Erythroblast (primary cell): ENCODE results near the gene CYTH3.

Experiments used
- DNase-seq, 2 experiments: peaks; one replicate each; lab custom pipeline; 2025; lab: John Stamatoyannopoulos, UW
- GATA1 ChIP-seq: IDR thresholded peaks from 2 replicates; pipeline ENCODE4 v1.6.1; 2011; ENCODE audit warnings: low read depth, mild to moderate bottlenecking, control low read depth, low read length, moderate library complexity
- POLR2A ChIP-seq: IDR thresholded peaks from 2 replicates; pipeline ENCODE4 v1.6.1; 2011; ENCODE audit warnings: mild to moderate bottlenecking, low read length

CYTH3 gene

GRCh38 chr7:6242561-6242960, 29.9 kb downstream of the CYTH3 start:
- DNase-seq, result no peak
- no peak for TF ChIP-seq POLR2A
- TF ChIP-seq GATA1, result no peak

DNA sequence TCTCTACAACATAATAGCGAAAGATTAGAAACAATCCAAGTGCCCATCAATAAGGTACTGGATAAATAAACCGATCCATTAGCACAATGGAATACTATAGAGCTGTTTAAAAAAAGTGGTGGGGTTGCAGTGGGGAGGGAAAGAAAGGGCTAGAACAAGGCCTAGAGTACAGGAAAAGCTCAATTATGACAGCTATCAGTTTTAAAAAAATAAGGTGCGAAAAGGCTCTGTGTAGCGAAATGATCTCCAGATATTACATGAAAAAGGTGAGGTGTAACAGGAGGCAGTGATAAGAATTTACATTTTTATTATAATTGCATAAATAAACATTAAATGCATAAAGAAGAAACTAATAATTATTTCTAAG, 30.8 kb downstream of the CYTH3 start:
- TF ChIP-seq POLR2A (no peak), GATA1 (no peak)
- no peak for DNase-seq

DNA sequence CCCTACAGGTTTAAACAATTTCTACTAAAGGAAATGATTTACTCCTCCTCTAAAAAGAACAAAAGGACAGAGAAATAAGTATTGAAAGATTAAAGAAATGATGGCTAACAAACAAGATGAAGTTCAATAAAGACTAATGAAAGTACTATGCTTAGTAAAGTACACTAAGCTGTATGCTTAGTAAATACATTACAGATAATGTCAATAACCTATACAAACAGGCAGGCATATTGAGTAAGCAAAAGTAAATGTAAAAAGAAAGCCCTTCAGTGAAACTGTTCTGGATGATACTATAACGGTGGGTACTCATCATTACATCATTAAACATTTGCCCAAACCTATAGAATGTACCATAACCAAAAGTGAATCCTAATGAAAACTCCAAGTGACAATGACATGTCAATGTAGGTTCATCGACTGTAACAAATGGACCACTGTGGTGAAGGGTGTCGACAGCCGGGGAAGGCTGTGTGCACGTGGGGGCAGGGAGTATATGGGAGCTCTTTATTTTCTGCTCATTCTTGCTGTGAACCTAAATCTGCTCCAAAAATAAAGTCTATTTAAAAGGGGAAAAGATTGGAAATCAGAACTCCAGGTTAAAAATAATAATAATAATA, 34.0 kb downstream of the CYTH3 start:
- no peak for DNase-seq
- TF ChIP-seq GATA1, result no peak
- no peak for TF ChIP-seq POLR2A

DNA sequence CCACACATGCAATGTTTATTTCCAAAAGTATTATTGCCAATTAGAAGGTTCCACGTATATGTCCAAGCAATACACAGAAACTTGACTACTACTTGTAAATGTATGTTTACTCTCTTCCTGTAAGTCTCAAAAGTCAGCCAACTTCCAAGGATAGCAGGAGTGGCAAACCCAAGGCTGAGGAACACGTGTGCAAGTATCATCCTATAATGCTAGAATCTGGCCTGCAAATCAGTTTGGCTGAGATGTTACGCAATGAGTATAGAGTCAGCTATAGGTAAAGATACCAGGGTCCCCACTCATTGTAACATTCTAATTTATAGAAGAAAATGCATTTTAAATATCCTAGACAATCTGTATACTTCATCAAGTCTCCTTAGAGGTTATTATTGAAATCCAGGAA, 34.7 kb downstream of the CYTH3 start:
- DNase-seq, result no peak
- TF ChIP-seq POLR2A (no peak), GATA1 (no peak)

- TF ChIP-seq GATA1 (no peak), POLR2A (no peak)
- DNase-seq, result no peak
Observed at GRCh38 chr7:6237011-6237410, 35.4 kb downstream of the CYTH3 start.

DNA sequence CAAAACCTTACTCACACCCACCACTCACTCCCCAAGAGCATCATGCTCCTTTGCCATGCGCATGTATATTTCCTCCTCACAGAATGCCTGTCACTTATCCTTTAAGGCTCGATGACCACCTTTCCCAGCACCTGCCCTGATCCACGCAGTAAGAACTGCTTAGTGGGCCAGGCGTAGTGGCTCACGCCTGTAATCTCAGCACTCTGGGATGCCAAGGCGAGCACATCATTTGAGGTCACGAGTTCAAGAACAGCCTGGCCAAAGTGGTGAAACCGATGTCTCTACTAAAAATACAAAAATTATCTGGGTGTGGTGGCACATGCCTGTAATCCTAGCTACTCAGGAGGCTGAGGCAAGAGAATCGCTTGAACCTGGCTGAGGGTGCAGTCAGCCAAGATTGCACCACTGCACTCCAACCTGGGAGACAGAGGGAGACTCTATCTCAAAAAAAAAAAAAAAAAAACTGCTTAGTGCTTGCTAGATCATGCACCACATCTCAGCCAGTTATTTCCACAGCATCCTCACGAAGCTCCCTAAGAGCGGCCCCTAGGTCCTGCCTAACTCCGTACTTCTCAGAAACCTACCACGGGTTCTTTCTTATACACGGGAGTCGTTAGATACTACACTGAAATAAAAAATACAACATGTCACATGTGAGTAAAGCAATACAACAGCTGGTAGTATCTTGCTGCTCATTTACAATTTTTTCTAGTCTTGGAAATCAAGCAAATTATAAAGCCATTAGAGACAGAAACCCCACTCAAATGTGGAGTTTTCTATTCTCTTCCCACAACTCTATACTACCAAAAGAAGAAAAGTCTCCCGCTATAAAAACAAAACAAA, 37.2 kb downstream of the CYTH3 start:
- TF ChIP-seq GATA1, result no peak
- no peak for TF ChIP-seq POLR2A
- no peak for DNase-seq

DNA sequence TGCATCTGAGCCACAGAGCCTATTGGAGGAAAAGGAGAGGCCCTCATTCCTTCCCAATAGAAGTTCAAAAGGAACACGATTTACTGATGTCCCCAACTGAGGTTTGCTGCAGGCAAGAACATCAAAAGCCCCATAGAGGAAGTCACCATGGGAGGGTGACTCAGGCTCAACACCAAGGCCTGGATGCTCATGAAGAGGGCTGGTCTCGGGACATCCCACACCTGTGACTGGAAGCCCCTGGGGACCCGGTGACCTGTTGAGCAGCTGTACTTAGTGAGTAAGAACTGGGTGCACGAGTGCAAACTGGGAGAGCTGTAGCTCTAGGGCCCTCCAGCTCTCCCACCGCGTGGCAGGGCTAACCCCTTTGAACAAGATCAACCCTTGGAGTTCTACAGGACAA, 38.0 kb downstream of the CYTH3 start:
- no peak for DNase-seq
- no peak for TF ChIP-seq GATA1
- no peak for TF ChIP-seq POLR2A

GRCh38 chr7:6232534-6232933, 39.9 kb downstream of the CYTH3 start:
- DNase-seq, result no peak
- TF ChIP-seq POLR2A, result no peak
- no peak for TF ChIP-seq GATA1

DNA sequence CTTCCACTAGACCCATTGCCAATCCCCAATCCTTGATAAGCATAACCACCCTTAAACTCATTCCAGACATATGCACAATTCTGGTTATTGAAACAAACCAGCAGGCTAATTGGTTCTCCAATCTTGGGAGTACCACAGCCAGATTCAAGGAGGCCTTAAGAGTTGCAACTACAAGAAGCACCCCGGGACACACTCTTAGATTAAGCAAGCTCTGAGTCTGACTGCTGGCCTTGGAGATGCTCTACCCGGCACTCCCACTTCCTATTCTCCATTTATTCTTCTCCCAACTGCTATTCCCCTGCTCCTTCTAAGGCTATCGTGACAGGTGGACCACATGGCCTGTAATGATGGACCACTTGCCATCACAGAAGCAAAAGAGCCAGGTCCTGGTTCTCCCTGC, 40.3 kb downstream of the CYTH3 start:
- no peak for DNase-seq
- TF ChIP-seq GATA1, result no peak
- no peak for TF ChIP-seq POLR2A

- no peak for DNase-seq
- TF ChIP-seq POLR2A, result no peak
- TF ChIP-seq GATA1, result no peak
Observed at GRCh38 chr7:6231184-6231583, 41.2 kb downstream of the CYTH3 start.

DNA sequence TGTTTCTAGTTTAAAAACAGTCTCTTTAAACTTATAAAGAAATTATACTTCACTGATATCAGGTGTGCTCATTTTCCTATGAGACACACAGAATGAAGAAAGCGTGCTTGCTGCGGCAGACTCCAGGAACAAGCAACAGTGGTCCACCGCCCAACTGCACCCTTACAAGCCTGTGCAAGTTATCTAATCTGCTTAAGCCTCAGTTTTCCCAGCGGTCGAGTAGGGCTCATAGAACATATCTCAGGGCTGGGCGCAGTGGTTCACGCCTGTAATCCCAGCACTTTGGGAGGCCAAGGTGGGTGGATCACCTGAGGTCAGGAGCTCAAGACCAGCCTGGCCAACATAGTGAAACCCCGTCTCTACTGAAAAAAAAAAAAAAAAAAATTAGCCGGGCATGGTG, 43.1 kb downstream of the CYTH3 start:
- DNase-seq, result peak; percentile 56 to 73

DNA sequence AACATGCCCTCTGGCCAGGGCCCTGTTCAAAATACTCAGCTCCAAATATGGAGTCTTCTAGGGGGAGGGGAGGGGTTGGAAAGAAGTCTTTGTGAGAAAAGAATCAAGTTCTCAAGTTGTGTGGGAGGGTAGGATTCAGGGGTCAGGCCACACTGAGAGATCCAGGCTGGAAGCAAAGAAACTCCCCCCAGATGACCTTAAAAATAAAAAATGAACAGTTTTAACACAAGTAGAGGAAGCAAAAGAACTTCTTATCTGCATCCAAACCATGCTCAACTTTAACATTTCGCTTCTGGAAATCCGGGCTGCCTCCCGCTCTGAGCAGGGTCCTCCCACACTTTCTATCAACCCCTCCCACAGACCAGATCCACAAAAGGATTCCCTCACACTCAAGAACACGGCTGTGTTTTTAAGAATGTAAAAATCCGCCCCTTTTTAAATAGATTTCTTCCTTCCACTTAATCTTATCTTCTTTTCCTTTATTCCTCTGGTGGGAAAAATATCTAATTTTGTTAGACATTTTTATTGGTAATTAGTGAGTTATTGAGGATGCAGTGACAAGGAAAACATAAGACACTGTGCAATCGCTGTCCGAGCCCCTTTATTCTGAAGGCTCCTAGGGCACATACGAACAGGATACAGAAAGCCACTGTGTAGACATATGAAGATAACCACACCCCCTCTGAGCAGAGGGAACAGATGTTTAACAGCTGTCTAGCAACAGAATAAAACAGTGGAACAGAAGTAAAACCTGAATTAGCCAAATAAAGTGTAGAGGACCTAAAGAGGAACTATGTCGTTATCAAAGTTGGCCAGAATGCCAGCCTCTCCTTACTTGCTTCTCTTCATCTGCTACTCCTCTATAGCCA, 43.8 kb downstream of the CYTH3 start:
- TF ChIP-seq POLR2A, result peak; percentile 36
- no peak for TF ChIP-seq GATA1
- peak; percentile 54 to 80 for DNase-seq

DNA sequence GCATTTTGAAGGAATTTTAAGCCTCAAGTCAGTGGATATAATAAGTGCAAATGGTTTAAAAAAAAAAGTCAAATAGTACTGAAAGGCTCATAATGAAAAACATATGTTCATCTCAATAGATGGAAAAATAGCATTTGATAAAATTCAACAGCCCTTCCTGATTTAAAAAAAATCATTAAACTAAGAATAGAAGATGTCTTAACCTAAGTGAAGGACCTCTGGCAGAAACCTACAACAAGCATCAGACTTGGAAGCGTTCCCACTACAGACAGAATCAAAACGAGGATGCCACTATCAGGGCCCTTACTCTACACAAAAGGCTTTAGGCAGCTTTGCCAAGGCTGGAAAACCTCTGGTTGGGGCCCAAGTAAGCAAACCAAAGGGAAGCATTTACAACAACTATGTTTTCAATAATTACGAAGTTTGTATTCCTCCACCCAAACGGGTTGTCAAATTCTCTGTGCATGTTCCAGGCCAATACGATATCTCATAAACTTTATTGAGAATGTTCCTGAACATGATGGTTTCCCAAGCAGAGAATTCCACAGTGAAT, 45.1 kb downstream of the CYTH3 start:
- no peak for TF ChIP-seq POLR2A
- TF ChIP-seq GATA1, result no peak
- no peak for DNase-seq
